ENCODE measurements around the gene ENDOG. TPM values are rescaled to one million over a fixed set of nuclear protein-coding genes. Genes with fewer than 3 reads are reported as not detected.

The ENDOG gene
- total RNA-seq, 1 donor from 2014 or later, result 61.8 TPM

- DNase-seq (ENCODE audit: low read depth), result peak; percentile 13
- TF ChIP-seq CTCF (conservative IDR thresholded peaks at IDR 0.05; ENCODE audit: low read depth, low read length), result no peak
- H3K4me3 ChIP-seq (ENCODE audit: low read depth, low read length), result peak within 1 kb of the TSS; percentile 84
Observed at GRCh38 chr9:128829477-128830251, 11.4 kb downstream of the ENDOG start, which contains the start of gene SPOUT1. SPOUT1 (minus strand) TSS chr9:128829794; CDS start chr9:128829780, 14 bp downstream.

GRCh38 chr9:128833696-128834095, 15.4 kb downstream of the ENDOG start:
- no peak for TF ChIP-seq CTCF (conservative IDR thresholded peaks at IDR 0.05; ENCODE audit: low read depth, low read length)
- DNase-seq (ENCODE audit: low read depth), result no peak
- H3K4me3 ChIP-seq (ENCODE audit: low read depth, low read length), result no peak overlapping the region

- no peak overlapping the region for H3K4me3 ChIP-seq (ENCODE audit: low read depth, low read length)
- DNase-seq (ENCODE audit: low read depth), result no peak
- TF ChIP-seq CTCF (conservative IDR thresholded peaks at IDR 0.05; ENCODE audit: low read depth, low read length), result no peak
Observed at GRCh38 chr9:128835246-128836210, 17.2 kb downstream of the ENDOG start.

- TF ChIP-seq CTCF (conservative IDR thresholded peaks at IDR 0.05; ENCODE audit: low read depth, low read length), result no peak
- no peak for DNase-seq (ENCODE audit: low read depth)
Observed at GRCh38 chr9:128836509-128837145, 18.3 kb downstream of the ENDOG start.

GRCh38 chr9:128838338-128838737, 20.0 kb downstream of the ENDOG start:
- TF ChIP-seq CTCF (conservative IDR thresholded peaks at IDR 0.05; ENCODE audit: low read depth, low read length), result no peak
- no peak for DNase-seq (ENCODE audit: low read depth)
- no peak overlapping the region for H3K4me3 ChIP-seq (ENCODE audit: low read depth, low read length)

More at GRCh38 chr9:128836509-128837145, 18.3 kb downstream of the ENDOG start:
- no peak overlapping the region for H3K4me3 ChIP-seq (ENCODE audit: low read depth, low read length)

- DNase-seq (ENCODE audit: low read depth), result no peak
- TF ChIP-seq CTCF (conservative IDR thresholded peaks at IDR 0.05; ENCODE audit: low read depth, low read length), result no peak
- no peak overlapping the region for H3K4me3 ChIP-seq (ENCODE audit: low read depth, low read length)
Observed at GRCh38 chr9:128840524-128840923, 22.2 kb downstream of the ENDOG start.
